ENCODE measurements around the gene CHN1.

DNA sequence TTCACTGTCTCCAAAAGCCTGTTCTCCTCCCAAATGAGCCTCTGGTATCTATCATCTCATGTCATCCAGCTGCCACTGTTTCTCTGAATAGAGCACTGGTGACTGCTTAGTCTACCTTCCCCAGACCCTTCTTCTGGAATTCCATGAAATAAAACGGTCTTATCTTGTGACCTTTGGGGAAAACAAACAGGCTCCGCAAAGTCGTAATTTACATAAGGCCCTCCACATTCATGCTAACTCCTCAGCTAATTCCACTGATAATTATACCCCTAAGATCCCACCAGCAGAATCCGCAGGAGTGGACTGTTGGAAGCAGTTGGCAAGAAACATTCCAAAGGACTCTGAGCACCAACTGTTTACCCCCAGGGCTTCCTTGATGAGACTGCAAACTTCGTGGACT, 33.9 kb upstream of the CHN1 start:
- TF ChIP-seq, protein P1, sequence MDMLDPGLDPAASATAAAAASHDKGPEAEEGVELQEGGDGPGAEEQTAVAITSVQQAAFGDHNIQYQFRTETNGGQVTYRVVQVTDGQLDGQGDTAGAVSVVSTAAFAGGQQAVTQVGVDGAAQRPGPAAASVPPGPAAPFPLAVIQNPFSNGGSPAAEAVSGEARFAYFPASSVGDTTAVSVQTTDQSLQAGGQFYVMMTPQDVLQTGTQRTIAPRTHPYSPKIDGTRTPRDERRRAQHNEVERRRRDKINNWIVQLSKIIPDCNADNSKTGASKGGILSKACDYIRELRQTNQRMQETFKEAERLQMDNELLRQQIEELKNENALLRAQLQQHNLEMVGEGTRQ (IDR thresholded peaks at IDR 0.05; ENCODE audit: low read length): no peak
- TF ChIP-seq SUZ12 (IDR thresholded peaks at IDR 0.05; ENCODE audit: low read length) (no peak), POLR2A (IDR thresholded peaks at IDR 0.05; ENCODE audit: control extremely low read depth in 1 of 2, low read depth in 2 of 2, low read length in 2 of 2) (no peak), JUN (IDR thresholded peaks at IDR 0.05; ENCODE audit: low read depth, low read length) (no peak), SIN3A (conservative IDR thresholded peaks at IDR 0.05 in 1 of 2, IDR thresholded peaks at IDR 0.05 in 1 of 2; ENCODE audit: low read depth in 1 of 2, low read length in 2 of 2) (no peak), JUND (IDR thresholded peaks at IDR 0.05; ENCODE audit: low read length) (no peak)
- TF ChIP-seq, protein P2, sequence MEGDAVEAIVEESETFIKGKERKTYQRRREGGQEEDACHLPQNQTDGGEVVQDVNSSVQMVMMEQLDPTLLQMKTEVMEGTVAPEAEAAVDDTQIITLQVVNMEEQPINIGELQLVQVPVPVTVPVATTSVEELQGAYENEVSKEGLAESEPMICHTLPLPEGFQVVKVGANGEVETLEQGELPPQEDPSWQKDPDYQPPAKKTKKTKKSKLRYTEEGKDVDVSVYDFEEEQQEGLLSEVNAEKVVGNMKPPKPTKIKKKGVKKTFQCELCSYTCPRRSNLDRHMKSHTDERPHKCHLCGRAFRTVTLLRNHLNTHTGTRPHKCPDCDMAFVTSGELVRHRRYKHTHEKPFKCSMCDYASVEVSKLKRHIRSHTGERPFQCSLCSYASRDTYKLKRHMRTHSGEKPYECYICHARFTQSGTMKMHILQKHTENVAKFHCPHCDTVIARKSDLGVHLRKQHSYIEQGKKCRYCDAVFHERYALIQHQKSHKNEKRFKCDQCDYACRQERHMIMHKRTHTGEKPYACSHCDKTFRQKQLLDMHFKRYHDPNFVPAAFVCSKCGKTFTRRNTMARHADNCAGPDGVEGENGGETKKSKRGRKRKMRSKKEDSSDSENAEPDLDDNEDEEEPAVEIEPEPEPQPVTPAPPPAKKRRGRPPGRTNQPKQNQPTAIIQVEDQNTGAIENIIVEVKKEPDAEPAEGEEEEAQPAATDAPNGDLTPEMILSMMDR (IDR thresholded peaks at IDR 0.05; ENCODE audit: control extremely low read depth in 1 of 3, insufficient read depth in 1 of 3, low read depth in 1 of 3, low read length in 3 of 3): no peak

Measured in H1 (cell line).